HG02970 (cell line): ENCODE results near the gene PVALEF.

Experiments
- ATAC-seq: cut with Tn5 transposase; IDR thresholded peaks from one replicate; pipeline ENCODE4 v1.9.1; 2021; ENCODE audit warnings: mild to moderate bottlenecking, moderate library complexity, moderate number of reproducible peaks; ENCODE audit not compliant: unreplicated experiment, low FRiP score

PVALEF gene

DNA sequence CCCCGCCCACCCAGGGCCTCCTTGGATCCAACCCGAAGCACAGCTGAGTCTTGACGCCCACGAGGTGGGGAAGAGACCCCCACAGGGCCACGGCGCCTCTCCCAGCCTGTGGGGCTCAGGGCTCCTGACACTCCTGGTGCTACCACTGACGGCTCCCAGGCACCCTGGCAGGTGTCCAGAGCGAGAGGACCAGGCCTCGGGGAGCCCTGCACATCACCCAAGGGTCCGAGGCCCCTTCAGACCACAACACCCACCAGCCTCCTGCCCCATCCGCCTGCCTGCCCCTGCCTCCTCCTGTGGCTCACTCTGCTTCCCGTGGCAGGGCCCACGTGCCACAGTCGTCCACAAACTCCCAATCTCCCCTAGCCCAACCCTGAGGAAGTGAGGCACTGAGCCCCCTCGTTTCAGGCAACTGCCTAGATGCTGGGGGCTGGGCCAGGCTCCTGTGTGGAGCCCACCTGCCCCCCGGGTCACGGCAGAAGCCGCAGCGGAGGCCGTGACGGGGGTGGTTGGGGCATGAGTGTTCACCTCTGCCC is 29.0 kb downstream of the PVALEF start:
- ATAC-seq = no peak

DNA sequence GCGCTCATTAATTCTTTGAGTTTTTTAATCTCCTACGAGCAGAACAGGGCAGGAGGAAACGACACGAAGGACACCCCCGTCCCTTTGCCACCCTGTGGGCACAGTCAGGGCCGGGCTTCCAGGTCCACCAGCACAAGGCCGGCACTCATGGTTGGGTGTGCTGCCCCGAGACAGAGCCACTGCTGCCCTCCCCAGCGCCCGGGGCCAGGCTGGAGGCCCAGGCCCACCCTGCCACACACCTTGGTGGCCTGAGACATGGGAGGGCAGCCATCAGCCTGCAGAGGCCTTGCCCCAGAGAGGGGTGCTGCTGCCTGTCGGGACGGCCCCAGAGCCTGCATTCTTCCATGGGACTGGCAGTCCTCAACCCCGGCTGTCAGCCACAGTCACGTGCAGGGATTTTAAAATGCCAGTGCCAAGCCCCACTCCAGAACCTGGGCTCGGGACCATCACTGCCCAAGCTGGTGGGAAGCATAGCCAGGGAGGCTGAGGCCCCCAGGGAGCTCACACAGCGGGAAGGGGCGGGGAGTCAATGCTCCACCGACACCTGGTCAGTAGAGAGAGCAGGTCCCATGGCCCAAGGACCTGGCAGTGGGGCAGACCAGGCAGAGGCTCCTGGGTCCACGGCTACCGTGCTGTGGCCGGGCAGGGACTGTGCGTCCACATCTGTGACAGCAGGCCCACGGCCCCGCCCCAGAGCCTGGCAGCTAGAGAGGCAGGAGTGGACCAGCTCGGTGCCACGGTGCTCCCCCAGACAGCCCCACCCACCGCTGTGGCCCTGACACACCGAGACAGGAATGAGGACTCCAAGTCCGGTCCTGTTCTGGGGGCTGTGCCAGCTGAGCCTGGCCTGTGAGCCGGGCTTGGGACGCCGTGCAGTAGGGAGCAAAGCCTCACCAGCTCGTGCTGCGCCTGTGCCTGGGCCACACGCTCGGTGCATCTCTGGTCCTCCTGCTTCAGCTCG is 29.9 kb downstream of the PVALEF start:
- ATAC-seq = no peak

DNA sequence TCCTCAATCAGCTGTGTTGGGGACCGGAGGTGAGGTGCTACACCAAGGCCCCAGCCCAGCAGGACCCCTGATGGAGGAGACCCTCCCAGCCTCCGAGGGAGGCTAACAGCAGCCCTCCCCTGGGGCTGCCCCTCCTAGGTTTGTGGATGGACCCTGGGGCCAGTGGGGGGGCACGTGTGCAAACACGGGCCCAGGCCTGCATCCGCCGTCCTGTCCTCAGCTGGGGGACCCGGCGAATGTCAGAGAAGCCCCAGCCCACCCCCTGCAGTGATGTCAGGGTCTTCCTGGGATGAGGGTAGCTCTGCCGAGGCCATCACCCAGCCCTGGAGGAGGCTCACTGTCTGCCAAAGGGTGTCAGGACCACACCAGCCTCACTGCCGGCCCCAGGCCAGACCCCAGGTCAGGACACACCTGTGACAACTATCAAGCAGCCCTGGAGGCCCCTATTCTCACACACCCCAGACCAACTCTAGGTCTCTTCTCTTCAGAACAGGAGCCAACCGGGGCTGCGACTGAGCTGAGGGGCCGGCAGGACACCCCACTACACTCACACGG is 30.7 kb downstream of the PVALEF start:
- ATAC-seq = no peak

DNA sequence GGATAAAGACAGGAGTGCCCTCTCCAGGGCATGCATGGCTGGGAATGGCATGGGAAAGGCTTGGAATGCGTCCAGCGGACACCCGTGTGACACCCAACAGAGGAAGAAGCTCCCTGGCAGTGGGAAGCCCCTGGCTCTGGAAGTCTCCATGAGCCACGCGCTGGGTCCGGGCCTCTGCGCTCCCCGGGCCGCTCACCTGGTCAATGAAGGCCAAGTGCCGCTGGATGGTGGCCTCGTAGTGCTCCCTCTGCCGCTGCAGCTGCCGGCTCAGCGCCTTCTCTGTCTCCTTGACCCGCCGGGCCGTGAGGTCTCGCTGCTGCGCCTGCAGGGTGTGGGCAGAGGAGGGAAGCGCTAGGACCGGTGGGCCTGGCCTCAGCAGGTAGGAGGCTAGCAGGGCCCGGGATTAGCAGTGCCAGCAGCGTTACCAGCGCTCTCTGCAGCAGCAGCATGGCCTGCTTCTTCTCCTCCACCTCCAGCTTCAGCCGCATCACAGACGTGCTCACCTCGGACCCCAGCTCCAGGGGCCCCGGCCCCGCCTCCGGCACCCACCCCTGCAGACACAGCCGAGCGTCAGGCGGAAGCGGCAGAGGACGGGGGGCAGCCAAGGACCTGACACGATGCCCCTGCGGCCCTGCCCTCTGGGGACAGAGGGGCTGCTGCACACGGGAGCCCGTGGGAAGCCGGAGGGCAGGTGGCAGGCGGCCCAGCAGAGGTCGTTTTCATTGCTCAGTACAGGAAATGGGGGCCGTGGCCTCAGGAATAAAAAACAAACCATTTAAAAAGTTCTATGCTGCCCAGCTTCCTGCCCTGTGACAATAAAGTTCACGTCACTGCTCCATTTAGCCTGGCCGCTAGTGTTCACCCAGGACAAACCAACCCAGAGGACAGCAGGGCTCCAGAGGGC is 31.4 kb downstream of the PVALEF start:
- ATAC-seq = no peak

DNA sequence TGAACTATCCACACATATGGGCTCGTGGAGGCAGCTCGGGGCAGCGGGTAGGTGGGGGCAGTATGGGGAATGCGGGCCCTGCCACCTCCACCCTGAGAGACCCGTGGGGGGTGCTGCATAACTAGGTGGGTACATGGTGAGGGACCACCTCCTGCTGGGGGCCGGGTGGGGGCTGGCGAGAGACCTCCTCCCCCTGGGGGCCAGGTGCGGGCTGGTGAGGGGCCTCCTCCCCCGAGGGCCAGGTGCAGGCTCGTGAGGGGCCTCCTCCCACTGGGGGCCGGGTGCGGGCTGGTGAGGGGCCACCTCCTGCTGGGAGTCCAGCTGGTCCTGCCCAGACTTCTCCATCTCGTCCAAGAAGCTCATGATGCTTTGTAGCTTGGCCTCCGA is 32.1 kb downstream of the PVALEF start:
- no peak for ATAC-seq

DNA sequence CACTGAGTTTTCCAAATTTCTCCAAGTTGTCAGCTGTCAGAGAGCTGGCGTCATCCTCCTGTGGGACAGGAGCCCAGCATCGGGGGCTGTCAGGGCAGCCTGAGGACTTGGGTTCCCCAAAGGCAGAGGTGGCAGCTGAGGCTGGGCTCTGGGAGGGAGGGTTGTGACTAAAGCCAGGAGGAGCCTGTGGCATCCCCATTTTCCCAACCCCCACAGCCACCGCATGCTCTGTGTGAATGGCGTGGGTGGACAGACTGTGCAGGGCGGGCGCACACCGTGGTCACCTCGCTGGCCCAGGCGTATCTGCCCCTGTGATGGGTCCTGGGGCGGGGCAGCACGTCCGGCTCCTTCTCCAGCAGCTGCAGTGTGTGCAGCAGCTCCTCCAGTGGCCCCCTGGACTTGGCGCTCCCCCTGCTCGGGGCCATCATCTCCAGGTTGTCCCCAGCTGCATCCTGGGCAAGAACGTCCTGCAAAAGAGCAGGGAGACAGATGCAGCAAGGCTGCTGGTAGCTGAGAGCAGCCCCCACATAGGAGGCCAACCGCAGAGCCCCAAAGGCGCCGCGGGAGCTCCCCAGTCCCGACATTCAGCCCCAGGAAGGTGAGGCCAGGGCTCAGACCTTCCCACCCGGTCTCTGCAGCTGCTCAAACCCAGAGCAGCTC is 32.7 kb downstream of the PVALEF start:
- ATAC-seq = no peak

DNA sequence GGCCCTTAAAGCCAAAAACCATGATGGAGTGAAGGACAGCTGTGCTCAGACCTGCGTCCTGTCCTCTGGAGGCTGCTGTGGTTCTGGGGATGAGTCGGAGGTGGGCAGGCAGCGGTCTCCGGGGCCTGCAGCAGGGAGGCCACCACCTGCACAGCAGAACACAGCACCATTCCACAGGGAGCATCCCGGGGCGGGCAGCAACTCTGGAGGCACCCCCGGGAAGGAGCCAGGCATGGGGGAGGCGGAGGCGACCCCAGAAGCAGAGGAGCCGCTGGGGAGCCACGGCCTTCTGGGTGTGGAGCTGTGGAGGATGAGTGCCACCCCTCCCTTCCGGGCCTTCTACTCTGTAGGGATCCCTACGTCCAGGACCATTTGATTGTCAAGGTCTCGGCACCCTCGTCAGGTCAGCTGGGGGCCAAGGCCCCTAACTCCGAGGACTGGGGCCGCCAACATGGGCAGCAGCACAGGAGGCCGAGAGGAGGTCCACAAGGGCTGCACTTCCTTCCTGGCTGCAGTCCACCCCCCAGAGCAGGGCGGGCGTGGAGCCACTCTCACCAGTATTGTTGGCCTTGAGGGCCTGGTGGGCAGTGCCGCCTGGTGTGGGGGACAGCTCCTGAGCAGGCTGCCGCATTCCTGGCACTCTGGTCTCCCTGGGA is 33.6 kb downstream of the PVALEF start:
- ATAC-seq = no peak

DNA sequence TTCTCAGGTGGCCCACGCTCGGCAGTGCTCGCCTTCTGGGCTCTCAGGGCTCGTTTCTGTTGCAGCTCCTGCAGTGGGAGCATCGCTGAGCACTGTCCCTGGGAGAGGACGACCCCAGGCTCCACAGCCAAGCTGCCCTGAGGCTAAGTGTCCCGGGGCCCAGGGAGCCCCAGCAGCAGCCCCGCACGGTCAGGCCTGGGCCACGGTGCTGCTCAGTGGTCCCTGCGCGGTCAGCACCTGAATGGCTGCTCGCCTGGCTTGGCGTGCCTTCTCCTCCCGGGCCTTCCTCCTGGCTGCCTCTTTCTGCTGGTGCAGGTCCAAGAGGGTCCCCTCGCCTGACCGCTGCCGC is 34.1 kb downstream of the PVALEF start:
- no peak for ATAC-seq

DNA sequence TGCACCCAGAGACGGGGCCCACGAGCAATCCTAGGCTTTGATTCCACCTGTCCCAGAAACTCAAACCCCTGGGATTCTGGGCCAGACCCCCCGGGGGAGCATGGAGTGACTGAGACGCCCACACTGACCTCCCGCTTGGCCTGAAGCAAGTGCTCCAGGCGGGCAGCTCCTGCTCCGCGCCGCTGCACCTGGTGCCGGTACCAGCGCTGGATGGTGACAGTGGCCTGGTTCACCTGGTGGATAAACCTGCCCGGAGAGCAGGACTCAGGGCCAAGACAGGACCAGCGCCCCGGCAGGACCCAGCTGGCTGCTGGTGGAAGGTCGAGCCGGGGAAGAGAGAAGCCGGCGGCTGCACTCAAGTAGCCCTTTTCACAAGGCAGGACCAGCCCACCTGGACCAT is 34.9 kb downstream of the PVALEF start:
- ATAC-seq = no peak

DNA sequence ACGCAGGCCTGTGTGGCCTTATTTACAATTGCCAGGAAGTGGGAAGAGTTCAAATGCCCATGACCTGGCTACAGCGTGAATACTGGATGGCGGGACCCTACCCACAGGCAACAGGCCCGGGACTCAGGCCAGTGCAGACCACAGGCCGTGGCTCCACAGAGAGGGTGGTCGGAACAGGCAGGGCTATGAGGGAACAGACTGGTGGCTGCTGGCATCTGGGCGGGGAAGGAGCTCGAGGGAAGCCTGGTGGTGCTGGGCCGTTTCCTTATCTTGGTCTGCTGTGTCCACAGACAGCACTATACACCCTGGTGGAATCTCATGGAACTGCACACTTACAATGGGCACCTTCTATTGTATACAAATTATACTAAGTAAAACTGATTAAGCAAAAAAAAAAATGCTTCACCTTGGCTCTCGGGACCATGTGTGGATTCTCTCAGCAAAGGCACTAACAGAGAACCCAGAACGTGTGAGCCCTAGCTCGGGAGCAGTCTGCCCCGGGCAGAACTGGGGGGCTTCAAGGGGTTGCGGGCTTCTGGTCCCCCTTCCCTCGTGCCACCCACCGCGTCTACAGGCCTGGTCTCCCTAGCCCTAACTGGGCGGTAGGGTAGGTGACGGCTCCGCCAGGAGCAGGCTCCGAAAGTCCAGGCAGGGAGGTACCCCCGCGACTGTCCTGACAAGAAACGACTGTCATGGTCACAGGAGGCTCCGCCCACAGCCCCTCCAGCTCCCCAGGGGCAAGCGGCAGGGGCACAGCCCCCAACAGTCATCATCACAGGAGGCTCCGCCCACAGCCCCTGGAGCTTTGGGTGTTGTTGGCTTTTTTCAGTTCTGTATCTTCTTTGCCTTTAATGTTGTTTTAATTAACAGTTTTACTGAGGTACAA is 35.6 kb downstream of the PVALEF start:
- ATAC-seq = no peak

DNA sequence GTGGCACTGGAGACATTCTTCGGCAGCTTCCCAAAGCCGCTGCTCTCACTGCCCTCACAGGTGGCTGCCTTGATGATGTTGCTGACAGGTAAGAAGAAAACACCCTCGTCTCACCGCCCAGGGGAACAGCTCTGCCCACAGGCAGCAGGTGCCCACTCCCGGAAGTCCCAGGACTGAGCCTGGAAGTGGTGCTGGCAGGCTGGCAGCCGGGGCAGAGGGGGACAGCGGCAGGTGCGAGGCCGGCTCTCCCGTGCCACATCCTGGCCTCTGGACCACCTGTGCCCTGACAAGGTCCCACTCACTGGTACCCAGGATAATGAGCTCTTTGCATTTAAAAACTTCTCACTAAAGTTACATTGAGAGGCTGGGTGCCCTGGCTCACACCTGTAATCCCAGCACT is 37.0 kb downstream of the PVALEF start:
- no peak for ATAC-seq

DNA sequence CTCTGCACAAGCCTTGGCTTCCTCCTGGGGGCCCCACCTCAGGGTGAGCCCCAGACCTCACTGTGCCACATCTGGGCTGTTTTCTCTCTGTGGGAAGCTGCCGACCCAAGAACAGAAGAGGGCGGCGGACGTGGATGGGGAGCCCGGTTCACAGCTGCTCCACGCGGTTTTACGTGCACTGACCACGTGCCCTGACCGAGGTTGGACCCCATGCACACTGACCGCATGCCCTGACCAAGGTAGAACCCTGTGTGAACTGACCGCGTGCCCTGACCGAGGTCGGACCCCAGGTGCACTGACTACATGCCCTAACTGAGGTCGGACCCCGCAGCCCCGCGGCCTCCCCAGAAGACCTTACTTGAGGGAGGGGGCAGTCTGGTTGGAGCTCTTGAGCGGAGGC is 37.8 kb downstream of the PVALEF start:
- ATAC-seq = no peak

DNA sequence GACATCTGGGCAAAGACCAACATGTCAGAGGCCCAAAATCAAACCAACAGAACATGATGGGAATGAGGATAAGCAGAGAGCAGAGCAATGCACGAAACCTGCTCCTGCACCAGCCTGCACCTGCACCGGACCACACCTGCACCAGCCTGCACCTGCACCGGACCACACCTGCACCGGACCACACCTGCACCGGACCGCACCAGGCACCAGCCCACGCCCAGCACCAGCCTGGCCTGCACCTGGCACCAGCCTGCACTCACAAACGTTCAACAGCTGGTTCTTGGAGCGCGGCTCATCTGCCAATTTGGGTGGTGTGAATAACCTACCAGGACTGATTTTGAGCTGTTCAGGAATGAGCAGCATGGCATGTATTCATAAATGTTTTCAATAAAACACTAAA is 39.3 kb downstream of the PVALEF start:
- no peak for ATAC-seq

DNA sequence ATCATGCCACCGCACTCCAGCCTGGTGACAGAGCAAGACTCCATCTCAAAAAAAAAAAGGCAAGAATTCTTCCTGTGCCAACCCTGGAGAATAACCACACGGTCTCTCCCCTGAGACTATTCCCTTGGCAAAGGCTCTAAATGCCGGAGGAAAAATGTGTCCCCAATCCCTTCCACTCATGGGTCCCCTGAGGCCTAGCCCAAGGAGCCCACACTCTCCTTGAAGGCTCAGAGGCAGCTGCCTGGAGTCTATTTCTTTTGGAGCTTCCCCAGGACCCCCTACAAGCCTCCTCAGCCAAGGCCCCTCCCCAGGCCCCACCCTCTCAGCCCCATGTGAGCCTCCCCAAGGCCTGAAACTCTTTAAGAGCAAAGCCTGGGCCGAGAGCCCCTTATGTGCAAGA is 40.9 kb downstream of the PVALEF start:
- ATAC-seq = no peak

DNA sequence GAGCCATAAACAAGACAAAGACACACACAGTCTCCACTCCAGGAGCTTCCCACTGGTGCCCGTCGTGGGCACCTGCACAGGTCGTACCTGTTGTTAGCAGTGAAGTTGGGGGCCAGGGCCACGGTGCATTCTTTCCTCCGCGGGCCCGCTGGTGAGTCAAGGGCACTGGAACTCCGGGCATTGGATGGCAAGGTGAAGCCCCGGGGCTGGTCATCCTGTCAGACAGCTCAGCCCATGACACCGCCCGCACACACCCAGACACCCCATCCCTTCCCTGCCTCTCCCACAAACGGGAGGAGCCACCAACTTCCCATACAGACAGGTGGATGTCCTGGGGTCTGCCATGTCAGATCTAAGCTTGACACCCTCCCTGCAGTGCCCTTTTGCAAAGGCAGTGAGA is 41.4 kb downstream of the PVALEF start:
- no peak for ATAC-seq

DNA sequence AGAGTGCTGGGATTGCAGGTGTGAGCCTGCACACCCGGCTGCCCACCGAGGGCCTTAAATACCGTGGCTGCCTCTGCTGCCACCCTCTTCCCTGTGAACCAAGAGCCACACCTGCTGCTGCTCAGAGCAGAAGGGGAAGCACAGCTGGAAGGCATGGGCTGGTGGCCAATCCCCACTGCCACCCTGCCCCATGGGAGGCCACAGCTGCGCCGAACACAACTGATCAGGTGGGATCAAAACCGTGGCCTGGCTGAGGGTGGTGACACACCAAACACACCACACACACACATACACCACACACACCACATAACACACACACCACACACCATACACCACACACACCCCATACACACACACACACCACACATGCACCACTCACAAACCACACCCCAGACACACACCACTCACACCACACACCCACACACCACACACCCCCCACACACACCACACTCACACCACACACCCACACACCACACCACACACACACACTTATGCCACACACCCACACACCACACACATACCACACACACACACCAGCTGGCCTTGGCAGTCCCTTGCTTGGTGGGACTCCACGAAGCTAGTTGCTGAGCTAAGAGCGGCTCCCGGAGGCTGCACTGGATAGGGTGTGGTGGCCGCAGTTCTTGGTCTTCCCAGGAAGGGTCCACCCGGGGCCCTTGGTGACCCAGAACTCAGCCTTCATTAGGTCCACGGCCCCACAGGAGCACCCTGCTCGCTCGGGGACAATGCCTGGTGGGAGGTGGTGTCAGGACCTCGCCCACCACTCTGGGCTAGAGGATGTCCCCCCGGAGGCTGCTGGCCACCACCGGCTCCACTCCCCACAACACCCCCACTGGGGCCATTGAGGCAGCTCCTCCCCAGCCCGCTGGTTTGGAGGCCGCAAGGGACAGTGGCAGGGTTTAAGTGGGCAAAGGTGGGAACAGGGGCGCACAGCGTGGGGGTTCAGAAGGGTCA is 42.6 kb downstream of the PVALEF start:
- no peak for ATAC-seq

DNA sequence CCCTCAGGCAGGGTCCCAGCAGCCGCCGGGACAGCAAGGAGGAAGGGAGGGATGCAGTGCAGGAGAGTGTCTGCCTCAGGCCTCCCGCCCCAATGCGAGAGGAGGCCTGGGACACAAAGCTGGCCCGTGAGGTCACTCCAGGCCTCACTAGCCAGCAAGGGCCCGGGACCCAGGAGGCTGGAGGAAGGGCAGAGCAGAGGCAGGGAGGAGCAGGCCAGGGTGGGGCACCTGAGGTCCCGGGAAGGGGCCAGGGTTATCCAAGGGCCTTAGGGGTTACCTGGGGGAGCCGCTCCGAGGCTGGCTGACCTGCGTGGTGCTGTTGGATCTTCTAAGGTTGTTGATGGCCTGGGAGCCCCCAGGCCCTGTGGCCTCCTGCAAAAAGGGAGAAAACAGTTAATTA is 43.3 kb downstream of the PVALEF start:
- ATAC-seq = no peak

DNA sequence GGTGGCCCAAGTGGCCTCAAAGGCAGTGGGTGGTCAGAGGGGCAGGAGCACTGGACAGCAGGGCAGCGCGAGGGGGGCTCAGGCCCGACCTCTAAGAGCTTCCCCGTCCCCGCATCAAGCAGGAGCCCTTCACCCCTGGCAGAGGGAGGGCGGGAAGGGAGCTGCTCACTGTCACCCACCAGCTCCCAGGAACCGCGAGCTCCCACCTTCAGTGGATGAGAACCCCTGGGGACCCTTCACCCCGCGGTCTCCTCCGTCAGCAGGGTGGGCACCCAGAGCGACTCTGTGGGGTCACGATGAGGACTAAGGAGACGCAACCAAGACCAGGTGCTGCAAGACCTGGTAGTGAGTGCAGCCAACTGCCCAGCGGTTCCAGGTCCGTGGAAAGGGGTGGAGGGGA is 43.8 kb downstream of the PVALEF start:
- ATAC-seq = no peak
